ENCODE results near the gene BBLN. TPM values are rescaled to one million over a fixed set of nuclear protein-coding genes. Genes with fewer than 3 reads are reported as not detected.

Gene BBLN
- total RNA-seq, 1 experiment from 2014 or later = 41.9 TPM

DNA sequence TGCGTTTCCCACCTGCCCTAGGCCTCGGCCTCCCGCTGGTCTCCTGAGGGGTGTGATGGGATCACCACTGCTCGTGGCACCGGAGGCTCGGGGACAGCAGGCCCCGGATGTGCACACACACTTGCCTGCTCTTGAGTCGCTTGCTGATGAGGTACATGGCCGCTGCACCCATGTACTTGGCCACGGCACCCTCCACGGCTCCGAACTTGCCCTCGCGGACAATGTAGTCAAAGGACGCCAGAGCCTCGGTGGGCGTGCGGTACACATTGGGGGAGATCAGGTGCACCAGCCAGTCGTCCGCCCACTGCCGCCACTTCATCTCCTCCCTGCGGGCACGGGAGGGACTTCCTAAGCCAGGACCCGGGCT is 37.3 kb upstream of the BBLN start:
- intact Hi-C loops (cut with micrococcal nuclease; ENCODE audit: unreplicated experiment) = no loop called here
- CTCF ChIA-PET = no interaction called here

DNA sequence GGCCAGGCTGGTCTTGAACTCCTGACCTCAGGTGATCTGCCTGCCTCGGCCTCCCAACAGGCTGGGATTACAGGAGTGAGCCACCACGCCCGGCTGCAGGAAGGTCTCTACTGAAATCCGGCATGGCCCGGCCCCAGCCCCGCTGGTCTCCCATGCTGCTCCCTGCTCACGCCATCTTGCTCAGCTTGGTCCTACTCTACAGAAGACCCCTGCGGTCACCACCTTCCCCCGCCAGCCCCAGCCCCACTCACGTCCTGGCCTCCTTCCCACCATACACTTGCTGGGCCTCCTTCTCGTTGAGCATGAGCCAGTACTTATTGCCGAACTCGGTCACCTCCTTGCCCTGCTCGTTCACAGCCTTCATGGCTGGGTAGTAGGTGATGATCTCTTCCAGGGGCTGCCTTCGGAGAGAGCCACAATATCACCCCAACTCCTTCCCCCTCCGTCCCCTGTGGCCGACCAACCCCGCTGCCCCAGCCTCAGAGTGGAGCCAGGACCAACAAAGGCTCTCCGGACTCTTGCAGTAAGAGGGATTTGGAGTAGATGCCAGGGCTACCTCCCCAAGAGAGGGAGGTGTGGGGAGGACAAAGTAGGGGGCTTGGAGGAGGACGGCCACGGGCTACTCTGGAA is 36.5 kb upstream of the BBLN start:
- no peaks in the 10 kb centered on the region for H3K27me3 ChIP-seq (replicated peaks; ENCODE audit: insufficient read depth, low read depth, low read length, poor library complexity)
- TF ChIP-seq CTCF (conservative IDR thresholded peaks at IDR 0.05; ENCODE audit: low read depth, low read length) (no peak), EZH2 (IDR thresholded peaks at IDR 0.05; ENCODE audit: borderline replicate concordance, low read depth, low read length, poor library complexity, severe bottlenecking) (no peak)
- H3K4me3 ChIP-seq (ENCODE audit: low read depth, low read length, poor library complexity, severe bottlenecking) = no peak overlapping the region
- H3K4me1 ChIP-seq (ENCODE audit: insufficient read depth, low read length, poor library complexity, severe bottlenecking) = peaks cover 13% of the 10 kb centered on the region
- H3K27ac ChIP-seq (ENCODE audit: low read depth, low read length, poor library complexity, severe bottlenecking) = no peak overlapping the region
- peaks cover 20% of the 10 kb centered on the region for H3K36me3 ChIP-seq (ENCODE audit: insufficient read depth, low read length, poor library complexity, severe bottlenecking)
- no peak for DNase-seq (ENCODE audit: low spot score)
- POLR2A ChIA-PET (ENCODE audit: low non-redundant PET) = no interaction called here
- CTCF ChIA-PET = no interaction called here
- no peaks in the 10 kb centered on the region for H3K9me3 ChIP-seq (ENCODE audit: low read depth, low read length, poor library complexity, severe bottlenecking)
- BruUV-seq (replicated peaks) = no TSS peak
- intact Hi-C loops (cut with micrococcal nuclease; ENCODE audit: unreplicated experiment) = no loop called here

More for the DNA sequence above, 37.3 kb upstream of the BBLN start:
- H3K9me3 ChIP-seq (ENCODE audit: low read depth, low read length, poor library complexity, severe bottlenecking) = no peaks in the 10 kb centered on the region
- POLR2A ChIA-PET (ENCODE audit: low non-redundant PET) = no interaction called here
- no peak for DNase-seq (ENCODE audit: low spot score)
- BruUV-seq (replicated peaks) = no TSS peak
- peaks cover 18% of the 10 kb centered on the region for H3K4me1 ChIP-seq (ENCODE audit: insufficient read depth, low read length, poor library complexity, severe bottlenecking)
- no peak overlapping the region for H3K4me3 ChIP-seq (ENCODE audit: low read depth, low read length, poor library complexity, severe bottlenecking)
- H3K27me3 ChIP-seq (replicated peaks; ENCODE audit: insufficient read depth, low read depth, low read length, poor library complexity) = no peaks in the 10 kb centered on the region
- H3K27ac ChIP-seq (ENCODE audit: low read depth, low read length, poor library complexity, severe bottlenecking) = no peak overlapping the region
- TF ChIP-seq EZH2 (IDR thresholded peaks at IDR 0.05; ENCODE audit: borderline replicate concordance, low read depth, low read length, poor library complexity, severe bottlenecking) (no peak), CTCF (conservative IDR thresholded peaks at IDR 0.05; ENCODE audit: low read depth, low read length) (no peak)
- H3K36me3 ChIP-seq (ENCODE audit: insufficient read depth, low read length, poor library complexity, severe bottlenecking) = peaks cover 20% of the 10 kb centered on the region

GRCh38 chr9:128124451-128124850 is 35.6 kb upstream of the BBLN start:
- ChIA-PET POLR2A (ENCODE audit: low non-redundant PET) (no interaction called here), CTCF (interaction anchor here (0.7 kb wide), 1 partner anchor 87 kb away, joined by 3 read pairs; no protein-coding TSS in a partner anchor)
- no TSS peak for BruUV-seq (replicated peaks)
- intact Hi-C loops (cut with micrococcal nuclease; ENCODE audit: unreplicated experiment) = no loop called here
- no peak for DNase-seq (ENCODE audit: low spot score)
- TF ChIP-seq CTCF (conservative IDR thresholded peaks at IDR 0.05; ENCODE audit: low read depth, low read length) = no peak
- TF ChIP-seq EZH2 (IDR thresholded peaks at IDR 0.05; ENCODE audit: borderline replicate concordance, low read depth, low read length, poor library complexity, severe bottlenecking) = no peak
- Histone ChIP-seq H3K9me3 (ENCODE audit: low read depth, low read length, poor library complexity, severe bottlenecking) (no peaks in the 10 kb centered on the region), H3K4me3 (ENCODE audit: low read depth, low read length, poor library complexity, severe bottlenecking) (no peak overlapping the region), H3K4me1 (ENCODE audit: insufficient read depth, low read length, poor library complexity, severe bottlenecking) (peaks cover 13% of the 10 kb centered on the region), H3K27ac (ENCODE audit: low read depth, low read length, poor library complexity, severe bottlenecking) (no peak overlapping the region), H3K27me3 (replicated peaks; ENCODE audit: insufficient read depth, low read depth, low read length, poor library complexity) (no peaks in the 10 kb centered on the region), H3K36me3 (ENCODE audit: insufficient read depth, low read length, poor library complexity, severe bottlenecking) (peaks cover 20% of the 10 kb centered on the region)
